ENCODE data around the gene DUSP9.

Gene DUSP9

GRCh38 chrX:153638436-153639176 lies 8.4 kb upstream of the DUSP9 start:
- no peak for ATAC-seq
- TF ChIP-seq ZNF8 (CRISPR knock-in tag; IDR thresholded peaks at IDR 0.05) (no peak), ZNF565 (CRISPR knock-in tag; conservative IDR thresholded peaks at IDR 0.05; ENCODE audit: low read depth) (no peak), SNAI2 (CRISPR knock-in tag; IDR thresholded peaks at IDR 0.05) (no peak)
- TF ChIP-seq, protein P1, sequence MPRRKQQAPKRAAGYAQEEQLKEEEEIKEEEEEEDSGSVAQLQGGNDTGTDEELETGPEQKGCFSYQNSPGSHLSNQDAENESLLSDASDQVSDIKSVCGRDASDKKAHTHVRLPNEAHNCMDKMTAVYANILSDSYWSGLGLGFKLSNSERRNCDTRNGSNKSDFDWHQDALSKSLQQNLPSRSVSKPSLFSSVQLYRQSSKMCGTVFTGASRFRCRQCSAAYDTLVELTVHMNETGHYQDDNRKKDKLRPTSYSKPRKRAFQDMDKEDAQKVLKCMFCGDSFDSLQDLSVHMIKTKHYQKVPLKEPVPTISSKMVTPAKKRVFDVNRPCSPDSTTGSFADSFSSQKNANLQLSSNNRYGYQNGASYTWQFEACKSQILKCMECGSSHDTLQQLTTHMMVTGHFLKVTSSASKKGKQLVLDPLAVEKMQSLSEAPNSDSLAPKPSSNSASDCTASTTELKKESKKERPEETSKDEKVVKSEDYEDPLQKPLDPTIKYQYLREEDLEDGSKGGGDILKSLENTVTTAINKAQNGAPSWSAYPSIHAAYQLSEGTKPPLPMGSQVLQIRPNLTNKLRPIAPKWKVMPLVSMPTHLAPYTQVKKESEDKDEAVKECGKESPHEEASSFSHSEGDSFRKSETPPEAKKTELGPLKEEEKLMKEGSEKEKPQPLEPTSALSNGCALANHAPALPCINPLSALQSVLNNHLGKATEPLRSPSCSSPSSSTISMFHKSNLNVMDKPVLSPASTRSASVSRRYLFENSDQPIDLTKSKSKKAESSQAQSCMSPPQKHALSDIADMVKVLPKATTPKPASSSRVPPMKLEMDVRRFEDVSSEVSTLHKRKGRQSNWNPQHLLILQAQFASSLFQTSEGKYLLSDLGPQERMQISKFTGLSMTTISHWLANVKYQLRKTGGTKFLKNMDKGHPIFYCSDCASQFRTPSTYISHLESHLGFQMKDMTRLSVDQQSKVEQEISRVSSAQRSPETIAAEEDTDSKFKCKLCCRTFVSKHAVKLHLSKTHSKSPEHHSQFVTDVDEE (CRISPR knock-in tag; IDR thresholded peaks at IDR 0.05) = no peak

- ATAC-seq = no peak
These were observed 7.6 kb upstream of the DUSP9 start for GRCh38 chrX:153639177-153640044.

More at GRCh38 chrX:153639177-153640044, 7.6 kb upstream of the DUSP9 start:
- TF ChIP-seq ESRRG (CRISPR knock-in tag; IDR thresholded peaks at IDR 0.05) = no peak
- TF ChIP-seq PATZ1 (CRISPR knock-in tag; IDR thresholded peaks at IDR 0.05; ENCODE audit: borderline replicate concordance) = no peak
- TF ChIP-seq ZFP30 (CRISPR knock-in tag; IDR thresholded peaks at IDR 0.05) = no peak
- TF ChIP-seq ZNF565 (CRISPR knock-in tag; conservative IDR thresholded peaks at IDR 0.05; ENCODE audit: low read depth) = no peak
- TF ChIP-seq ARNTL (CRISPR knock-in tag; IDR thresholded peaks at IDR 0.05; ENCODE audit: borderline replicate concordance, low read depth) = no peak
- no peak for TF ChIP-seq ZNF70 (CRISPR knock-in tag; IDR thresholded peaks at IDR 0.05)
- TF ChIP-seq, protein P2, sequence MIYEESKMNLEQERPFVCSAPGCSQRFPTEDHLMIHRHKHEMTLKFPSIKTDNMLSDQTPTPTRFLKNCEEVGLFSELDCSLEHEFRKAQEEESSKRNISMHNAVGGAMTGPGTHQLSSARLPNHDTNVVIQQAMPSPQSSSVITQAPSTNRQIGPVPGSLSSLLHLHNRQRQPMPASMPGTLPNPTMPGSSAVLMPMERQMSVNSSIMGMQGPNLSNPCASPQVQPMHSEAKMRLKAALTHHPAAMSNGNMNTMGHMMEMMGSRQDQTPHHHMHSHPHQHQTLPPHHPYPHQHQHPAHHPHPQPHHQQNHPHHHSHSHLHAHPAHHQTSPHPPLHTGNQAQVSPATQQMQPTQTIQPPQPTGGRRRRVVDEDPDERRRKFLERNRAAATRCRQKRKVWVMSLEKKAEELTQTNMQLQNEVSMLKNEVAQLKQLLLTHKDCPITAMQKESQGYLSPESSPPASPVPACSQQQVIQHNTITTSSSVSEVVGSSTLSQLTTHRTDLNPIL (CRISPR knock-in tag; IDR thresholded peaks at IDR 0.05; ENCODE audit: low read depth) = no peak
- no peak for TF ChIP-seq ISL1 (CRISPR knock-in tag; IDR thresholded peaks at IDR 0.05)
- TF ChIP-seq POU6F1 (CRISPR knock-in tag; IDR thresholded peaks at IDR 0.05; ENCODE audit: borderline replicate concordance, low read depth) = no peak
- no peak for TF ChIP-seq GLIS3 (CRISPR knock-in tag; IDR thresholded peaks at IDR 0.05)
- no peak for TF ChIP-seq ZFP3 (CRISPR knock-in tag; IDR thresholded peaks at IDR 0.05)
- TF ChIP-seq CSDC2 (CRISPR knock-in tag; IDR thresholded peaks at IDR 0.05) = no peak
- TF ChIP-seq, protein P1 (CRISPR knock-in tag; IDR thresholded peaks at IDR 0.05) = no peak
- no peak for TF ChIP-seq ZC3H10 (CRISPR knock-in tag; IDR thresholded peaks at IDR 0.05)
- no peak for TF ChIP-seq BACH2 (CRISPR knock-in tag; IDR thresholded peaks at IDR 0.05; ENCODE audit: borderline replicate concordance)
- TF ChIP-seq TCF4 (CRISPR knock-in tag; IDR thresholded peaks at IDR 0.05; ENCODE audit: borderline replicate concordance) = no peak
- no peak for TF ChIP-seq RARB (CRISPR knock-in tag; IDR thresholded peaks at IDR 0.05)
- no peak for TF ChIP-seq SNAI2 (CRISPR knock-in tag; IDR thresholded peaks at IDR 0.05)
- no peak for TF ChIP-seq ZNF8 (CRISPR knock-in tag; IDR thresholded peaks at IDR 0.05)

All from SK-N-SH treated with all-trans-retinoic acid at 6 μM for 48 hours (cell line).